DND-41 (cell line): Measurements from ENCODE around the gene HSPA12B.
A peak's percentile ranks its signal among the peaks of the same experiment; 100 is the strongest.

ENCODE experiments used
- ATAC-seq: fragments of 200-7000 bp; cut with Tn5 transposase; 3 replicates; pipeline ENCODE4 v1.9.1; 2021; ENCODE audit warnings: low read depth; ENCODE audit not compliant: insufficient read depth
- DNase-seq: peaks from one replicate; pipeline ENCODE4 v3.0.0-alpha.2; 2020
- H2AFZ ChIP-seq: 2 replicates; pipeline ENCODE4 v1.6.0; 2012; ENCODE audit warnings: low read depth, low read length
- H3K27ac ChIP-seq: 2 replicates; pipeline ENCODE4 v1.5.1; 2012; ENCODE audit warnings: low read length, inconsistent platforms
- H3K27me3 ChIP-seq: fragments of 200-600 bp; sonication (generic); 2 replicates; pipeline ENCODE4 v1.6.0; 2012; ENCODE audit warnings: low read length, mild to moderate bottlenecking, inconsistent platforms; ENCODE audit not compliant: insufficient read depth, poor library complexity
- H3K36me3 ChIP-seq: 2 replicates; pipeline ENCODE4 v1.5.1; 2012; ENCODE audit warnings: low read length, inconsistent platforms; ENCODE audit not compliant: insufficient read depth
- H3K4me1 ChIP-seq: 2 replicates; pipeline ENCODE4 v1.5.1; 2012; ENCODE audit warnings: mild to moderate bottlenecking, low read length; ENCODE audit not compliant: insufficient read depth
- H3K4me2 ChIP-seq: 2 replicates; pipeline ENCODE4 v1.6.0; 2012; ENCODE audit warnings: mild to moderate bottlenecking, moderate library complexity, low read length, inconsistent platforms; ENCODE audit not compliant: insufficient read depth
- H3K4me3 ChIP-seq, 2 experiments: fragments of 200-600 bp in 1 of 2; shearing (Covaris generic) in 1 of 2; 2 replicates each; pipeline ENCODE4 v1.5.1; 2012 to 2016; ENCODE audit warnings: inconsistent platforms in 2 of 2, low read length in 2 of 2, mild to moderate bottlenecking in 2 of 2, low read depth in 1 of 2, moderate library complexity in 1 of 2
- H3K79me2 ChIP-seq: 2 replicates; pipeline ENCODE4 v1.6.0; 2012; ENCODE audit warnings: low read length, inconsistent platforms; ENCODE audit not compliant: insufficient read depth
- H3K9ac ChIP-seq: 2 replicates; pipeline ENCODE4 v1.6.0; 2012; ENCODE audit warnings: low read depth, mild to moderate bottlenecking, inconsistent platforms, low read length, moderate library complexity
- H3K9me3 ChIP-seq: 2 replicates; pipeline ENCODE4 v1.5.1; 2012; ENCODE audit warnings: low read length, moderate library complexity, mild to moderate bottlenecking, inconsistent platforms; ENCODE audit not compliant: insufficient read depth, severe bottlenecking
- H4K20me1 ChIP-seq: 2 replicates; pipeline ENCODE4 v1.6.0; 2012; ENCODE audit warnings: low read length; ENCODE audit not compliant: insufficient read depth
- CTCF ChIP-seq: IDR thresholded peaks from 2 replicates; pipeline ENCODE4 v1.5.1; 2012; ENCODE audit warnings: borderline replicate concordance, low read length, moderate library complexity, mild to moderate bottlenecking; ENCODE audit not compliant: poor library complexity, severe bottlenecking; ENCODE audit errors: extremely low read depth
- EZH2 ChIP-seq: IDR thresholded peaks from 3 replicates; pipeline ENCODE4 v1.6.1; 2012; ENCODE audit warnings: borderline replicate concordance, low read depth, mild to moderate bottlenecking, moderate library complexity, low read length, inconsistent platforms; ENCODE audit not compliant: severe bottlenecking

Gene HSPA12B

GRCh38 chr20:3706774-3707507 lies 25.5 kb upstream of the HSPA12B start:
- Histone ChIP-seq H3K36me3 (no peaks in the 10 kb centered on the region), H3K4me1 (0 out of 2 replicates have a peak, but pooled peaks cover 2% of the 10 kb centered on the region), H3K4me2 (no peak overlapping the region), H3K27me3 (no peaks in the 10 kb centered on the region), H2AFZ (no peak overlapping the region), H4K20me1 (peaks cover 10% of the 10 kb centered on the region; the same call in 1 of the 2 replicates), H3K4me3 (no peak overlapping the region), H3K9me3 (no peaks in the 10 kb centered on the region), H3K79me2 (no peaks in the 10 kb centered on the region), H3K9ac (no peak overlapping the region), H3K27ac (no peak overlapping the region)
- TF ChIP-seq CTCF (no peak), EZH2 (no peak)
- ATAC-seq: no peak
- DNase-seq: no peak

- Histone ChIP-seq H3K27me3 (no peaks in the 10 kb centered on the region), H3K4me1 (0 out of 2 replicates have a peak, but pooled peaks cover 2% of the 10 kb centered on the region), H3K9me3 (no peaks in the 10 kb centered on the region), H3K36me3 (no peaks in the 10 kb centered on the region), H3K79me2 (no peaks in the 10 kb centered on the region), H3K27ac (no peak overlapping the region), H2AFZ (no peak overlapping the region), H3K4me2 (no peak overlapping the region), H3K9ac (no peak overlapping the region), H3K4me3 (no peak overlapping the region), H4K20me1 (peaks cover 10% of the 10 kb centered on the region; the same call in 1 of the 2 replicates)
- TF ChIP-seq EZH2 (no peak), CTCF (no peak)
- DNase-seq (no peak), ATAC-seq (no peak)
Measured at GRCh38 chr20:3707508-3707899, 25.0 kb upstream of the HSPA12B start.

- Histone ChIP-seq H2AFZ (no peak overlapping the region), H3K4me1 (0 out of 2 replicates have a peak, but pooled peaks cover 2% of the 10 kb centered on the region), H3K4me2 (no peak overlapping the region), H3K9ac (no peak overlapping the region), H3K27me3 (no peaks in the 10 kb centered on the region), H4K20me1 (0 out of 2 replicates have a peak, but pooled peaks cover 7% of the 10 kb centered on the region), H3K9me3 (no peaks in the 10 kb centered on the region), H3K36me3 (no peaks in the 10 kb centered on the region), H3K4me3 (no peak overlapping the region), H3K79me2 (no peaks in the 10 kb centered on the region), H3K27ac (no peak overlapping the region)
- no peak for ATAC-seq
- DNase-seq: no peak
- TF ChIP-seq CTCF (peak; percentile 14), EZH2 (no peak)
Measured at GRCh38 chr20:3710011-3710466, 22.4 kb upstream of the HSPA12B start.
